K562 (cell line): ENCODE data around the gene NRP1.

Source experiments
- ADNP ChIP-seq: fragments of 200-800 bp; sonication (Bioruptor generic); IDR thresholded peaks from 2 replicates; pipeline ENCODE4 v1.6.1; 2016; ENCODE audit warnings: missing genetic modification characterization, missing compliant biosample characterization
- CLOCK ChIP-seq: fragments of 250-450 bp; sonication (Bioruptor Pico); IDR thresholded peaks from 2 replicates; pipeline ENCODE4 v1.4.0; 2020; ENCODE audit warnings: mild to moderate bottlenecking, moderate library complexity, borderline replicate concordance
- CREB3 ChIP-seq: fragments of 450-650 bp; conservative IDR thresholded peaks from 2 replicates; pipeline ENCODE4 v1.6.1; 2016; ENCODE audit warnings: missing genetic modification characterization, low read depth, mild to moderate bottlenecking, missing compliant biosample characterization, moderate library complexity
- CTCF ChIP-seq, 3 experiments: IDR thresholded peaks in 2 of 3; conservative IDR thresholded peaks in 1 of 3; 2 replicates each; pipeline ENCODE4 v1.5.1; 2011 to 2012; ENCODE audit warnings: low read length in 3 of 3, mild to moderate bottlenecking in 3 of 3, control low read depth in 2 of 3, improper control_type of control experiment in 1 of 3, inconsistent platforms in 1 of 3, low read depth in 1 of 3, mixed read lengths in 1 of 3, moderate library complexity in 1 of 3; ENCODE audit not compliant: insufficient read depth in 2 of 3
- JUND ChIP-seq, 2 experiments: IDR thresholded peaks; 2 replicates in 1 of 2; 3 replicates in 1 of 2; pipeline ENCODE4 v1.6.1; 2011; ENCODE audit warnings: borderline replicate concordance in 2 of 2, low read depth in 2 of 2, low read length in 2 of 2, improper control_type of control experiment in 1 of 2, missing biosample characterization in 1 of 2, missing genetic modification characterization in 1 of 2, missing genetic modification reagents in 1 of 2
- MED1 ChIP-seq: sonication (generic); formaldehyde crosslinking; IDR thresholded peaks from 2 replicates; pipeline ENCODE4 v1.8.1; 2023; ENCODE audit warnings: missing genetic modification reagents, borderline replicate concordance
- NEUROD1 ChIP-seq: fragments of 150-350 bp; IDR thresholded peaks from 2 replicates; pipeline ENCODE4 v1.6.1; 2014; ENCODE audit warnings: borderline replicate concordance, low read length, low read depth; ENCODE audit not compliant: partially characterized antibody
- RAD21 ChIP-seq, 2 experiments: fragments of 250-450 bp in 1 of 2; fragments of 450-650 bp in 1 of 2; sonication (Bioruptor Pico) in 1 of 2; formaldehyde crosslinking in 1 of 2; IDR thresholded peaks in 1 of 2; conservative IDR thresholded peaks in 1 of 2; 2 replicates each; pipeline versions ENCODE4 v1.4.0 to v1.8.0; 2020 to 2022; ENCODE audit warnings: mild to moderate bottlenecking in 2 of 2, moderate library complexity in 1 of 2
- SIN3A ChIP-seq, 2 experiments: fragments of 150-350 bp in 1 of 2; IDR thresholded peaks; 2 replicates each; pipeline ENCODE4 v1.6.1; 2011 to 2016; ENCODE audit warnings: borderline replicate concordance in 2 of 2, low read depth in 2 of 2, low read length in 2 of 2, mild to moderate bottlenecking in 2 of 2, moderate library complexity in 2 of 2; ENCODE audit not compliant: control insufficient read depth in 1 of 2
- SMAD4 ChIP-seq: fragments of 250-450 bp; sonication (Bioruptor Pico); conservative IDR thresholded peaks from 2 replicates; pipeline ENCODE4 v1.8.0; 2021; ENCODE audit warnings: inconsistent platforms, mild to moderate bottlenecking, moderate library complexity
- ZBTB40 ChIP-seq, 2 experiments: fragments of 450-650 bp in 1 of 2; sonication (generic) in 1 of 2; formaldehyde crosslinking in 1 of 2; IDR thresholded peaks; 2 replicates each; pipeline versions ENCODE4 v1.7.1 to v1.9.0; 2016 to 2022; ENCODE audit warnings: inconsistent platforms in 1 of 2, mild to moderate bottlenecking in 1 of 2, missing genetic modification reagents in 1 of 2
- ZNF695 ChIP-seq: fragments of 450-650 bp; formaldehyde crosslinking; IDR thresholded peaks from 2 replicates; pipeline ENCODE4 v1.4.0; 2020; ENCODE audit warnings: mild to moderate bottlenecking, moderate library complexity

- no peak for TF ChIP-seq ZNF695 (CRISPR knock-in tag)
- no peak for TF ChIP-seq CTCF (IDR thresholded peaks at IDR 0.05 in 2 of 3, conservative IDR thresholded peaks at IDR 0.05 in 1 of 3; ENCODE audit: insufficient read depth in 2 of 3, low read depth in 1 of 3, low read length in 3 of 3)
- no peak for TF ChIP-seq RAD21 (CRISPR knock-in tag; conservative IDR thresholded peaks at IDR 0.05 in 1 of 2, IDR thresholded peaks at IDR 0.05 in 1 of 2)
- TF ChIP-seq SMAD4 (CRISPR knock-in tag) = no peak
- TF ChIP-seq CREB3 (tag) = no peak
- TF ChIP-seq ADNP (tag) = no peak
- TF ChIP-seq SIN3A (IDR thresholded peaks at IDR 0.05; ENCODE audit: borderline replicate concordance in 2 of 2, control insufficient read depth in 1 of 2, low read depth in 2 of 2, low read length in 2 of 2) = no peak
- TF ChIP-seq MED1 (CRISPR knock-in tag) = no peak
- TF ChIP-seq CLOCK (CRISPR knock-in tag) = no peak
- no peak for TF ChIP-seq NEUROD1
- no peak for TF ChIP-seq JUND (IDR thresholded peaks at IDR 0.05; ENCODE audit: borderline replicate concordance, low read depth, low read length)
- TF ChIP-seq JUND (tag; IDR thresholded peaks at IDR 0.05; ENCODE audit: borderline replicate concordance, low read depth, low read length) = no peak
- TF ChIP-seq ZBTB40 (IDR thresholded peaks at IDR 0.05) = no peak
- TF ChIP-seq ZBTB40 (CRISPR knock-in tag; IDR thresholded peaks at IDR 0.05) = no peak
These were observed 137.6 kb downstream of the NRP1 start for GRCh38 chr10:33196710-33197491.
